Gastroesophageal sphincter (tissue), 3 donors: Measurements from ENCODE around the gene B3GNT9.

ENCODE experiments used
- CTCF ChIP-seq, 4 experiments: fragments of 200-600 bp in 2 of 4; fragments of 450-650 bp in 2 of 4; sonication (generic) in 1 of 4; IDR thresholded peaks; one replicate each; pipeline ENCODE4 v1.5.1; 2017 to 2019; ENCODE audit warnings: antibody characterized with exemption in 4 of 4, mild to moderate bottlenecking in 2 of 4, moderate library complexity in 2 of 4
- POLR2A ChIP-seq, 2 donors: fragments of 450-650 bp; IDR thresholded peaks; one replicate each; pipeline ENCODE4 v1.6.1; 2017; ENCODE audit warnings: antibody characterized with exemption in 2 of 2, mild to moderate bottlenecking in 2 of 2, moderate library complexity in 1 of 2
- POLR2AphosphoS5 ChIP-seq: sonication (generic); formaldehyde crosslinking; IDR thresholded peaks from one replicate; pipeline ENCODE4 v1.6.1; 2017; ENCODE audit warnings: antibody characterized with exemption

GRCh38 chr16:67191995-67192681, 41.3 kb upstream of the B3GNT9 start, which contains the start of gene E2F4:
- TF ChIP-seq POLR2A (IDR thresholded peaks at IDR 0.05): peak; percentile 75 to 79
- peak in 2 of 4 experiments; percentile 6 to 24 for TF ChIP-seq CTCF (IDR thresholded peaks at IDR 0.05)
- TF ChIP-seq POLR2AphosphoS5: peak; percentile 86
